GM12873 (cell line): ENCODE measurements around the gene BFSP2.

Experiments
- CTCF ChIP-seq: IDR thresholded peaks from 2 replicates; pipeline ENCODE4 v1.5.1; 2012; ENCODE audit warnings: low read depth, mild to moderate bottlenecking, moderate library complexity, low read length, control low read depth; ENCODE audit not compliant: insufficient read depth; ENCODE audit errors: missing control alignments

The BFSP2 gene

GRCh38 chr3:133374708-133375402, 25.0 kb upstream of the BFSP2 start:
- no peak for TF ChIP-seq CTCF

- no peak for TF ChIP-seq CTCF
Observed at GRCh38 chr3:133375403-133375745, 24.5 kb upstream of the BFSP2 start.

GRCh38 chr3:133376810-133377209, 23.0 kb upstream of the BFSP2 start:
- no peak for TF ChIP-seq CTCF

GRCh38 chr3:133377396-133377795, 22.5 kb upstream of the BFSP2 start:
- peak; percentile 48 for TF ChIP-seq CTCF

GRCh38 chr3:133379926-133380325, 19.9 kb upstream of the BFSP2 start:
- TF ChIP-seq CTCF, result no peak

GRCh38 chr3:133380481-133381225, 19.2 kb upstream of the BFSP2 start:
- no peak for TF ChIP-seq CTCF

GRCh38 chr3:133381346-133382109, 18.3 kb upstream of the BFSP2 start:
- TF ChIP-seq CTCF, result no peak
